GM19324 (cell line): ENCODE data around the gene COL15A1.

Experiments
- ATAC-seq: cut with Tn5 transposase; IDR thresholded peaks from one replicate; pipeline ENCODE4 v1.9.1; 2021; ENCODE audit warnings: mild to moderate bottlenecking, moderate library complexity; ENCODE audit not compliant: unreplicated experiment, low FRiP score

Gene COL15A1

DNA sequence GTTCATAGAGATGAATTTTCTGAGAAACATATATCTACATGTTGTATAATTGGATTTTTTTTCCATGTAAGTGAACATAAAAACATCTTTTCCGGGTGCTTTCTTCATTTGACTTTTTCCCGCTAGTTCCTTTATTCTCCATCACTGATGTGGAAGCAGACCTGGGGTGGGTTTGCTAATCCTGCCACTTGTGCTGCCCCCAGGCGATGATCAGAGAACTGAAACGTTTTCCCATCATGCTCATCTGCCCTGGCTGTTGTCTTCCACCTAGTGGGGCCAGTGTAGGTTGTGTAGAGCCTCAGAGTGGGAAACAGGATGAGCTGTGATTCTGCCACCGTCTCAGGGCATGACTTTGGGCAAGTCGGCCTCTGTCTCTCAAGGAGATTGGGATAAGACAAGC, 127.0 kb downstream of the COL15A1 start:
- ATAC-seq = no peak

DNA sequence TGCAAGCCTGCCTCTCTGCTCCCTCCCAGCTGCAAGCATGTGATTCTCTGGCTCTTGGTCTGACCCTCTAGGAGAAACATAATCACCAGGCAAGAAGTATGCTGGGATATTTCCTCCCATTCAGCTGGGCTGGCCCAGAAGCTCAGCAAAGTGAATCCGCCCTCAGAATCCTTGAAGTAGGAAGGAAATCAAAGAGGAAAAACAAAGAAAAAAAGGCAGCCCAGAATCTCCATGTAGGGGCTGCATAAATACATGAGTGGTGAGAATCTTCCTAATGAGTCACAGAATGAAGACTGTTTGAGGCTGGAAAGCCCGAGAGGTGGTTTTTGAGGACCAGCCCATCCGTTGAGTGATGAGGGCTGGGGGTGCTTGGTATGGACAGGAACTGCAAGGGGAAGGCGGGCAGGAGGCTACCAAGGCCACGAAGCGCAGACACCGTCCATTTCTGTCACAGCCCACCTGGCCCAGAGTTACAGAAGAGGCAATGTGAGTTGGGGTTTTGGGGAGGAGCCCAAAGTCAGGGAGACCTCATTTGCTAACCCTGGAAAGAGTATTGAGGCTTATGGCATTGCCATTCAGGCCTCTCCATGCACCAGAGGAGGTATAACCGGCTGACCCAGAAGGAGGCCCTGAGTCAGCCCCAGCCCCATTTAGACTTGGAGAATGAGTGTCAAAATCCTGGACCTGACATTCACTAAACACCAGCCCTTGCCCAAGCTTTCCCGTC, 127.8 kb downstream of the COL15A1 start:
- ATAC-seq = no peak

DNA sequence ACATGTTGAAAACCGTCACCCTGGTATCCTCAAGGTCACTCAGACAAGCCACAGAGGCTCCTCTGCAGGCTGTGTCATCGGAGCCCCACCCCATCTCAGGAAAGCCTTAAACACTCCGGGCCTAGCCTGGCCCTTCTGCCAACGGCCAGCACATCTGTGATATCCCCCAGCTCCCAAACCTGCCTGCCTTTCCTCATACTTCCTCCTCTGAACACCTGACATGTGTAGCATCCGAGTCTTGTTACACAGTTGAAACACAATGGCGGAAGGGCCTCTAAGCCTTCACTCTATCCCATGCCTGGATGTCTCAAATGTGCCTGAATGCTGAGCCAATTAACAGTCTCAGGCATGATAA, 128.3 kb downstream of the COL15A1 start:
- no peak for ATAC-seq

DNA sequence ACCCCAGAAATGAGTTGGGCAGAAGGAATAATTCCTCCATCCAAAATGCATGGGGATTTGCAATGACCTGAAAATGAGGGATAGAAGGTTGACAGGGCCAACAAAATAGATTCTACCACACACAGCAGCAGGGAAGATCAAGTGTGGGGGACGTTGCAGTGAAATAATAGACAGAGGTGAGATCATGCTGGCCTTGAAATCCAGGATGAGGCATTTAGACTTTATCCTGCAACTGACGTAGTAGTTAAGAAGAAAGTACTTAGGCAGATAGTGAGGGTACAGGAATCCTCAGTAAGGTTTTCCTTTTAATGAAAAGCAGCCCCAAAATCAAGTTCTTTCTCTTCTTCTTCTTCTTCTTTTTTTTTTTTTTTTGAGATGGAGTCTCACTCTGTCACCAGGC, 129.6 kb downstream of the COL15A1 start:
- no peak for ATAC-seq

DNA sequence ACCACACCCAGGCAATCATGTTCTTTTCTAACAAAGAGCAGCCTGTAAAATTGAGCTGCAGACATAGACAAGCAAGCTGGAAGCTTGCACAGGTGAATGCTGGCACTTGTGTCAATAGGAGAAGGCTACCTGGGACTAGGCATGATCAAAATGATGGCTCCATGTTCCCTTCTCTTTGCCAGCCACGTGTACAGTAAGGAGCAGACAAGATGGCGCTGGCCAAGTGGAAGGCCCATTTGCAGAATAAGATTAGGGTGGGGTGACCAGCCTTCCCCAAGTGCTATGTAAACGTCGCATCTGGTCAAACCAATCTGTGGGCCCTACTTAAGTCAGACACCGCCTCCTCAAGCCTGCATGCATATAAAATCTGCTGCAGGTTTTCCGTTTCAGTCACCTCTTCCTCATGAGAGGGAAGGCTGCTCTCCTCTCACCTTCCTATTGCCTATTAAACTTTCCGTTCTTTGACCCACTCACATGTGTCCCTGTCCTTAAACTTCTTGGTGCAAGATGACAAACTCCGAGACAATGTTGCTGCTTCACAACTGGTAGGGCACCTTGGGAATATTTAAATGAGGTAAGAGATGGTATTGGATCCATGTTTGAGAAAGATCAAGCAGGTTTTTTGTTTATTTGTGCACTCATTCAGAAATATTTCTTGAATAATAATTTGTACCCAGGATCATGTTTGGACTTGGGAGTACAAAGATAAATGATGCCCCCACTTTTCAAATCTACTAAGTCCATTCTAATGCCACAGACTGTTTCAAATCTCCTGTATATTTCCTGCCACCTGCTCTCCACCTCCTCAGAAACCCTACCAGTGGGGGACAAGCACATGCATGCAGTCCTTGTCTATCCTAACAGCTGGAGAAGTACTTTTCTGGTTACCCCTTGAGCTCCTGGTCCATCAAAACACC, 130.5 kb downstream of the COL15A1 start:
- ATAC-seq = no peak

DNA sequence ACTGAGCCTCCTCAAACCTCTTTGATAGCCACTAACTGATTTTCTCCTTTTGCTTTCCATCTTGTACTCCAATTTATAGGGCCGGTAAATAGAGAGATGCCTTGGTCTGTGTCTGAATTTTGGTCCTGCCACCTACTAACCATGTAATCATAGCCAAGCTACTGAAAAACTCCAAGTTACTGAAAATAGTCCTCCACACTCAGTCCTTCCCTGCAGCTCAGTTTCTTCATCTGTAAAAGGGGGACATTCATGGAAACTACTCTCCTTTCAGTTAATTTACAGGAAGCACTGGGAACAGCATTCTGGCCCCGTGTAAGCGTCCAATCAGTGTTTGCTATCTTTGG, 131.2 kb downstream of the COL15A1 start:
- ATAC-seq = no peak

DNA sequence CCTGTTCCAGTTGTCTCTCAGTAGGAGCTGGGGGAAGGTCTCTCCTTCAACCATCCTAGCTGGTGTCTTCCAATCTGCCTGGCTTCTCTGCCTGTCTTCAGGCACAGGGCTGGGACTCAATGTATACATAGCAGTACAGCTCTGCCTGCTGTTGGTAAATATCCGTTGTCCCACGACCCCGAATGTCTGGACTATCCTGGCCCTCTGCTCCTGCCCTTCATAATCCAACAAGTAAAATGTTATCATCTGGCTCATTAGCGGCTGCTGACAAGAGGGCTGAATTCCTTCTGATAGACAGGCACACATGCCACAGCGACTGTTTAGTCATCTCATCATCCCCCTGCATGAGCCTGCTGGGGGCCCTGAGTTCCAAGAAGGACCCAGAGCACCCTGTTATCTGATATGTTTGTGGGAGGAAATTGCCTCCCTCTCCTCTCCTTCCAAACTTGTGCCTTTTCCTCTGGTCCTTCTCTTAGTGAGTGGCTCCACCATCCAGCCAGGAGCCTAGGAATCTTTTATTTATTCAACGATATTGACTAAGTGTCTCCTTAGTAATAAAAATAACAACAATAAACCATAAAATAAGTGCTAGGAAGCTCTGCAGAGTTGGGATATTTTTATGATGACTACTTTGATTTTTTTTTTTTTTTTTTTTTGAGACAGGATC, 131.7 kb downstream of the COL15A1 start:
- ATAC-seq = no peak

DNA sequence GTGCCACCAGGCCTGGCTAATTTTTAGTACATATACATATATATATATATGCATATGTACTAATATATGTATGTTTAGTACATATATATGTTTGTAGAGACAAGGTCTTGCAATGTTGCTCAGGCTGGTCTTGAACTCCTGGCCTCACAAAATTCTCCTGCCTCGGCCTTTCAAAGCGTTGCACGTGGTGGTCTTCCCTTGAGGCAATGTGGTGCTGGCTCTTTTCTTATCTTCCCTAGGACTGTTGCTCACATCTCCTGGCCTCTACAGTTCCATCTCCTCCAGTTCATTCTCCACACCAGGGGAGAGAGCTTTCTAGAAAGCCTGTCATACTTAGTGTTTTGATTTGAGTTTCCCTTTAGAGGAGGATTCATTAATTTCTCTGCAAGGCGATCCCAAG, 132.3 kb downstream of the COL15A1 start:
- no peak for ATAC-seq

DNA sequence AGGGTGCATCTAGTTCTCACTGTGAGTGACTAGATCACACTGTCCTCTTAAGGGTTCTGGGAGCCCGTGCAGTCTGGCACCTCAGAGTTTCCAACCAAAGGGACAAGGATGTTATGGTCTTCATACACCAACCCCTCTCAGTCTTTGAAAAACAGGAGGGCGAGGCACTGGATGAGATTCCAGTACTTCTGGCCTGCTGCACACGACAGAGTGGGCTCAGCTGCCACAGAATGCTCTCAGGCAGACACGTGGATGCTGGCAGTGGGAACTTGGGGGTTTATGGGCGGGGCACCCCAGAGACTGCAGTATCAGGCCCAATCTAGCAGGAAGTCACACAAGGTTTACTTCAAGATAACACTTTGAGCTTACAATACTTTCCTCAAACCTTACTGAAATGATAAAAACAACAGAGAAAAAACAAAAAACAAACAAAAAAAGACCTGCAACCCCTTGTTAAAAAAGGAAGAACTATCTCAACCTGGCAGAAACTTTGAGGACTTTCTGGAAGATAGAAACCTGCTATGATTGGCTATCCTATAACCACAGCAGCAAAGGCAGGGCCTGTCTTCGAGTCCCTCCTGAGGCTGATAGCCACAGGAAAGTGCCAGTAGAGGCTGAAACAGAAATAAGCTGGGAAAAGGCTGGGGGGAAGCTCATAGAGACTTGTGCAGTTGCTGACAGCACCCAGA, 132.9 kb downstream of the COL15A1 start:
- ATAC-seq = no peak

DNA sequence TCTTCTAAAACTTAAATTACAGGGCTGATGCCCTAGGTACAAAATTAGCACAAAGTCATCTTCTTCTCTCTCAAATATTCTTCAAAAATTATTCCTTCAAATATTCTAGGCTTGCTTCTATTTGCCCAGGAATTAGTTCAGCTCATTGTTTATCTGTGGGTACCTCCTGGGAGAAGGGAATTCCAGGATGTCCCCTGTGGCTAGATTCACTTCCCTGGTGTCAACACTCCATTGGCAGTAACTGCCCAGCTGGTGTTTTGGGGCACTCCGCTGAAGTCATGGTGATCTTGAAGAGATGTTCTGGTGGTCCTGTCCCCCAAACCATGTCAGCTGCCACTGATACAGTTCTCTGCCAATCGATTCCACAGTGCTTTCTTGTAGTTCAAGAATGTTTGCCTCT, 135.0 kb downstream of the COL15A1 start:
- ATAC-seq = no peak

DNA sequence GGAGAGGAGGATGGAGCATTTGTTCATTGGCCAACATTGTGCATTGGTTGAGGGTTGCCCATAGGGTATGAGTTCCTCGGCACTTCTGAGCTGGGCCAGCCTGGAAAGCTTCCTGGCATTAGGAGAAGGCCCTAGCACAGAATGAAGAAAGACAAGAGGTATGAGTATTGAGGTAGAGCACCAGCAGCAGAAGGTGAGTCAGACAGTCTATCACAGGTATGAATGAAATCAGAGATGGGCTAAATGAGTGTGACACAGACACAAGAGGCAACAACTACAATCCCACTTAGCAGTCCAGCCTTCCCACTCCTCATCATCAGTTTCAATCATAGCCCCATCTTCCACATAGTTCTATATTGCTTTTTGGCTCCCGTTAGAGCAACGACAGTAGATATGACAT, 135.8 kb downstream of the COL15A1 start:
- ATAC-seq = no peak

DNA sequence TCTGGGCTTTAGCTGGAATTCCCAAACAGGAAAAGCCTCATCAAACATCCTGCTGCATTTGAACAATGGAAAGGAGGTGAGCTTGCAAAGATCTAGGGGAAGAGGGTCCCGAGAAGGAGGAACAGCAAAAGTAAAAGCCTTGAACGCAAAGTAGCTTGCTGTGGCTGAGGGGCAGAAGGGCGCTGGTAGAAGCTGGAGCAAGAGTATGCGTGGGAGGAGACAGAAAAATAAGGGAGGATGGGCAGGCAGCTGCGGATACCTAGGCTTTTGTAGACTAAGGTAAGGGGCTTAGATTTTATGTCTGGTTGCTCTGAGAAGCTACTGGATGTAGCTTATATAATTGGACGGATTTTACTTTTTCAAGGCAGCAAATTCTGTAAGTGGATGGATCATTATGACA, 139.3 kb downstream of the COL15A1 start:
- no peak for ATAC-seq

DNA sequence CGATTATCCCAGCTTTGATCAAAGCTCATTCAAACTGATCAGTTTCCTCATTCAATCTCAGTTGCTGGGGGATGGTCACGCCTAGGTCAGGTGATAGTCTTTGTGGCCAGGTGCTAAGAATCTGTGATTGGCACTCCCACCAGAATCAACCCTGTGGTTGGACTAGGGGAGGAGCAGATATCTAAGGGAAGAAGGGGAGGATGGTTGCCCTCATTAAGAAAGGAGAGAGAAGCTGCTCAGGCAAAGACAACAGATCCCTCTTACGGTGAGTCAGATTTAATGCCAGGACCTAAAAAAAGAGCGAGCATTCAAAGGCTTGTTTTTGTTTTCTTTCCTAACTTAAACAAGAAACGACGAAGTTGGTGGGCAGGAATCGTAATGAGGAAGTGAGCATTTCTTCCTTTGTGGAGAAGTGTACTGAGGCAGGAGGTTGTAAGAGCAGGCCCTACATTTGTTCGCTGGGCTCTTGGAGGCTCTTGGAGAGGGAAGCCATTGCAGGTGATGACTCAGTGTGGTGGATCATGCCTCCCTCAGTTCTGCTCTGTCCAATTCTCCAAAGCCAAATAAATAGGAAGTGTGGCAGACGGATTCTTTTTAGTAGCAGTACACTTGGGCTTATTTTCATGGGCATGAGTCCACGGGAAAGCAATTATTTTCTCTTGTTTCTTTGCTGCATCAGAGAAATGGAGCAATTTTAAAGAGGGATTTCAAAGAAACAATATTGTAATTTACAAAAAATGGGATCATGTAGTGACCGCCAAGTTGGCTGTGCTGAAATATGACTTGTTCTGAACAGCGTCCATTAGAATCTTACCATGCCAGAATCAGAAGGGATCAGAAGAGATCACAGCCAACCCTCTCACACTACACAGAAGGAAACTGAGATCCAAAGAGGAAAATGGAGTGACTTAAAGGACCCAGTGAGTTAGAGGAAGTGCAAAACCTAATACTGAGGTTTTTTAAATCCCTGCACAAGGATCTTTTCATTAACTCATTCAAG, 142.5 kb downstream of the COL15A1 start:
- ATAC-seq = no peak

DNA sequence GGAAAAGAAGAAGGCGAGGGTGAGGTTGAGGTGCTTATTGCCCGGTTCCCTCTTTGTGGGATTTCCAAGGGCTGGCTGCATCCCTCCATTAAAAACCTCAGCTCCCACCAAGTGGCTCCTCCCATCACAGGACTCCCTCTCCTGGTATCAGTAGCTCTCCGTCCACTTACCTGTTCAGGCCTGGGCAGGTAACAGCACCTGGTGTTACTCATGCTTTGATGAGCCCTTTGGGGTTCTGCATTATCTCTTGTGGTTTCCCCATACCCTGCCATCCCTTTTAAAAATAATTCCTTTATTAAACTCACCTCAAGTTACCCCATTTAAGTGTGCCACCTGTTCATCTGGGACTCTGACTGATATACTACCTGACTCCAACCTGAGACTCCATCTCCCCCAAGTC, 143.8 kb downstream of the COL15A1 start:
- no peak for ATAC-seq

DNA sequence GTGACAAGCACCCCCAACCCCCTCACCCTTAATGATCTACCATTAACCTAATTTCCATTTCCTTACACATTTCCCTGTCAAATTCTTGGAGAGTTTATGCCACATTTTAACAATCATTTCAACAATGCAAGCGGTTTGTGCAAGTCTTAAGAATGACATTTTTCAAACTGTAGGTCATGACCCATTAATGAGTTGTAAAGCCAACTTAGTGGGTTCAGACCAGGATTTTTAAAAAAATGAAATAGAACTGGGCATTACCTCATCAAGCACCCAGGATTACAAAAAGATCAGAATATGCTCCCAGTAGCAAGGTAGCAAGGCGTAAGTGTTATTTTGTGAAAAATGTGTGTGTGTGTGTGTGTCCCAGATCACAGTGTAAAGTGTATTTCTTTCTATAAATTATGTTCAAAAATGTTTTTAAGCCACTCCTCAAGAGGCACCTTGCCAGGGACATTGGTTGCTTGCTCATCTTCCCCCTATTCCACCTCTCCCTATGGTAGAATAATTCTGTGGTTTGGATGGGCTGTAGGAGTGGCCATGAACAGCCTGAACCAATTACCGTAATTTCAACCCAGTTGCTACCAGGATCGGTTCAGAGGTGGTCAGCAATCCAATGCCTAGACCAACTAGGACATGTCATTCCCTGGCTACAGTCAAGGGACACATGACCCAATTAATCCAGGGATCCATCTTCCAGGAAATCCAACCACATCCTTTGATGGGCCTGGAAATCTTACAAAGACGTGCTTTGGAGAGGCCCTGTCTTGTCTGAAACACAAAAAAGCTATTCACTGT, 146.8 kb downstream of the COL15A1 start:
- ATAC-seq = no peak

DNA sequence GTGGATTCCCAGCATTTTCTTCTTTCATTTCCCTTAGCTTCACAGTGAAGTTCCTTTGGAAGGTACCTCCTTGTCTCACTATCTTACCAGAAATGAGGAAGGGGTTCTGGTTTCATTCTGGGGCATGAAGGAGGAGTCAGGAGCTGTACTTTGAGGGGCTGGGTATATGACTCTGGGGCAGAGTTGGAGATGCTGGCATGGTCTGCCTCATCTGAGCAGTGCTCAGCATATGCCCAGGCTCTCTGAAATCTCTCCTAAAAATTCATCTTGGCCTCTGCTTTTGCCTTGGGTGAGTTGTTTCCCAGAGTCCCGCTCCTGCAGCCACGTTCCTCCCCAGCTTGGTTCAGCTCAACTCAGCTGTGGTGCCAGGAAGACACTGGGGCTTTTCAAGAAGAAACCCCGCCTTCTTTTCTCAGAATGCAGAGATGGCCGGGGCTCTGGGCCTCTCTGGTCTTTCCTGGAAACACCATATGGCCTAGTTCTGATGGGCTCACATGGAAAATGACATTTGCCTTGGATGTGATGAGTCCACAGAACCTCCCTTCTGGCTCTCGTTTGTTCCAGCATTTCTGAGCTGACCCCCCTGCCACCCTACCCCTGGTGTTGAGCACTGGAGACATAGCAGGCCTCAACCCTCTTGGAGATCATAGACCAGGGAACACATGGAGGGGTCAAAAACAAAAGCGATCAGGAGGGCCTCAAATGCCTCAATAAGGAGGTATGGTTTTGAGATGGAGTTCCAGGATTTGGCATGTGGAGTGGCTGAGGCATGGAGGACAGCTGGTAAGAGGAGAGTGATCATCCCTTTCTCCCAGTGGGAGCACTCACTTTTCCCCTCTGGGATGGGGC, 149.2 kb downstream of the COL15A1 start:
- ATAC-seq = no peak

DNA sequence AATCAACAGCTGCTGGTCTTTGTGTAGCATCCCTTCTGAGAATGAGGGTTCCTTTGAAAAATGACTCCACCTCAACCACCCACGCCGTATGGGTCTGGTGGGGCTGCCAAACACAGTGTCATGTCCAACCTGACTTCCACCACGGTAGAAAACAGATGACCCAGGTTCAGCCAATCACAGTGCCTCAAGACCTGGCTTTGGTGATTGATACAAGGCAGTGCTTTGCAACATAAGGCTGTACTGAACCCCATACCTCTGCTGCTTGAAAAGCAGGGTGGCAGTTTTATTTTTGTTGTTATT, 149.7 kb downstream of the COL15A1 start:
- no peak for ATAC-seq

DNA sequence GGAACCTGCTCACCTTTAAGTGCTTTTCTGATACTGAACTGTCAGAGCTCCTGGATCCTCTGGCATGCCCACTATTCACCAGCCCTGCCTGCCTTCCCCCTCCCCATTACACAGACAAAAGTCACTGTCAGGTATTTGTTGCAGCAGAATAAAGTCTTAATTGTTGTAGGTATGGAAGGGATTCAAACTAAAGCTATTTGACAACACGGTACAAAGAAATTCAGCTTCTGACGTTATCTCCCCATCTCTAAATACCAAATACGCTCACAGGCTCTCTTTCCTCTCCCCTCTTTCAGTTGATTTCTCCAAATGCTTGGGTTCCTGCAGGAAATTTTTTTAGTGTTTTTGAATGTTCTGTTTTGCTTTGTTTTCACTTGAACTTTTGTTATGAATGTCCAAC, 151.9 kb downstream of the COL15A1 start:
- ATAC-seq = no peak
